OCI-LY1 (cell line): ENCODE data around the gene OR51I1.

Source experiments
- CTCF ChIP-seq: fragments of 200-600 bp; sonication (generic), shearing (Covaris generic); IDR thresholded peaks from 2 replicates; pipeline ENCODE4 v1.5.1; 2017; ENCODE audit warnings: mild to moderate bottlenecking, antibody characterized with exemption, low read length, moderate library complexity, mixed read lengths
- EZH2 ChIP-seq: fragments of 200-600 bp; sonication (generic), shearing (Covaris generic); IDR thresholded peaks from 2 replicates; pipeline ENCODE4 v1.8.0; 2017; ENCODE audit warnings: borderline replicate concordance, mixed run types, mild to moderate bottlenecking, antibody characterized with exemption, low read length, moderate library complexity, mixed read lengths

GRCh38 chr11:5443835-5444393 lies 2.6 kb upstream of the OR51I1 start:
- no peak for TF ChIP-seq CTCF
- TF ChIP-seq EZH2: no peak
